A673 (cell line): ENCODE measurements around the gene C1QB.

Source experiments
- CTCF ChIP-seq: fragments of 300-800, 200-600 bp; sonication (generic); conservative IDR thresholded peaks from 2 replicates; pipeline ENCODE4 v1.5.1; 2017; ENCODE audit warnings: low read depth, mild to moderate bottlenecking, antibody characterized with exemption, low read length, moderate library complexity, mixed read lengths
- EZH2 ChIP-seq: fragments of 200-600 bp; sonication (generic); IDR thresholded peaks from 2 replicates; pipeline ENCODE4 v1.6.1; 2017; ENCODE audit warnings: borderline replicate concordance, low read depth, mild to moderate bottlenecking, mixed read lengths, antibody characterized with exemption, low read length; ENCODE audit not compliant: poor library complexity, severe bottlenecking

- TF ChIP-seq CTCF (no peak), EZH2 (no peak)
These were observed 38.2 kb downstream of the C1QB start for GRCh38 chr1:22691031-22691753.
